ENCODE data around the gene CACNB4. TPM values are rescaled to one million over a fixed set of nuclear protein-coding genes. Genes with fewer than 3 reads are reported as not detected.

Gene CACNB4
- total and polyA plus RNA-seq, 9 of the 15 experiments (the other 6 are each of a cell fraction or from before 2014, with no cell fraction given), result 0.01 to 0.20 (median 0.04) TPM; not detected in 1

DNA sequence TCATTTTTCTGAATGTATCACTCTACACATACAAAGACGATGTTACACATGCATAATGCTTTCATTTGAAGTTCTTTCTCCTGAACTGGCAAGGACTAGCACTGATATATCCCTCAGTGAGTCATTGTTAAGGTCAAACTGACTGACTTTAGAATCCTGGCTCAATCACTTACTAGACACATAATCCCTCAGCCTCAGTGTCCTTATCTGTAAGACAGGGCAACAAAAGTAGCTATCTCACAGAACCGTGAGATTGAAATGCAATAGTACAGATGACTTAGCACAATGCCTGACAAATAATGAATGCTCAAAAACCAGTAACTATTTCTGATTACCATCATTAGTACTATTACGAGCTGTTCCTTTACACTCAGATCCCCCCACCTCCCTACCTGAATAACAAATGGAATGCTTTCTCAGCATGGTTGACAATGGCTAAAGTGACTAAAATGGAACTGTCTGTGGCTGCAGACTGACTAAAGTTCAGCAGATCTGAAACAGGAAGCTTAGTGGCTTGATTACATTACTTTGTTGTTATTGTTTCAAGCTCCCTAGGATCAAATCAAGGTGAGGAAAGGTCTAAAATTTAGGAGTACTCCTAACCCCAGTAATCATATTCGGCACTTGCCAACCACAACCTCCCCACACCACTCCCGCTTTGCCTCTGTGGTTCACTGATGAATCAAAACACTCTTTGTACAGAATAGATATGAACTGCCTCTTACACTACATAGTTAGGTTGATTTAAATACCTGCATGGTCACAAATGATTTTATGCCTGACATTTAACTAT, 35.8 kb upstream of the CACNB4 start (continued):
- TF ChIP-seq PHB2 (IDR thresholded peaks at IDR 0.05; ENCODE audit: low read depth) (0 out of 2 replicates have a peak, but pooled peaks have one; percentile 39), EP400 (IDR thresholded peaks at IDR 0.05) (no peak), BCOR (IDR thresholded peaks at IDR 0.05) (peak; percentile 38; the same call in 1 of the 2 replicates), NFE2L1 (tag; IDR thresholded peaks at IDR 0.05; ENCODE audit: borderline replicate concordance, low read depth) (peak; percentile 30; the same call in 1 of the 2 replicates), HLTF (IDR thresholded peaks at IDR 0.05) (no peak), ZNF316 (IDR thresholded peaks at IDR 0.05) (peak; percentile 74), ZNF134 (CRISPR knock-in tag; conservative IDR thresholded peaks at IDR 0.05) (no peak), EP300 (IDR thresholded peaks at IDR 0.05; ENCODE audit: low read length) (peak; percentile 43), HOXB6 (CRISPR knock-in tag; IDR thresholded peaks at IDR 0.05; ENCODE audit: borderline replicate concordance) (no peak), ZNF143 (CRISPR knock-in tag; IDR thresholded peaks at IDR 0.05) (no peak), HMG20A (CRISPR knock-in tag; conservative IDR thresholded peaks at IDR 0.05) (peak; percentile 93), SMAD4 (CRISPR knock-in tag; conservative IDR thresholded peaks at IDR 0.05) (0 out of 2 replicates have a peak, but pooled peaks have one; percentile 40), NFIC (IDR thresholded peaks at IDR 0.05) (peak; percentile 61), TRIM24 (IDR thresholded peaks at IDR 0.05) (peak; percentile 42 to 71), ZNF431 (CRISPR knock-in tag; IDR thresholded peaks at IDR 0.05) (no peak), ZNF766 (CRISPR knock-in tag; conservative IDR thresholded peaks at IDR 0.05) (no peak), ARNT (IDR thresholded peaks at IDR 0.05) (peak in 1 of 2 experiments; percentile 31; a peak in 1 of 4 replicates), ZNF324 (CRISPR knock-in tag; IDR thresholded peaks at IDR 0.05) (no peak)
- TF ChIP-seq, protein P1, sequence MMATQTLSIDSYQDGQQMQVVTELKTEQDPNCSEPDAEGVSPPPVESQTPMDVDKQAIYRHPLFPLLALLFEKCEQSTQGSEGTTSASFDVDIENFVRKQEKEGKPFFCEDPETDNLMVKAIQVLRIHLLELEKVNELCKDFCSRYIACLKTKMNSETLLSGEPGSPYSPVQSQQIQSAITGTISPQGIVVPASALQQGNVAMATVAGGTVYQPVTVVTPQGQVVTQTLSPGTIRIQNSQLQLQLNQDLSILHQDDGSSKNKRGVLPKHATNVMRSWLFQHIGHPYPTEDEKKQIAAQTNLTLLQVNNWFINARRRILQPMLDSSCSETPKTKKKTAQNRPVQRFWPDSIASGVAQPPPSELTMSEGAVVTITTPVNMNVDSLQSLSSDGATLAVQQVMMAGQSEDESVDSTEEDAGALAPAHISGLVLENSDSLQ (IDR thresholded peaks at IDR 0.05), result peak; percentile 38; the same call in 1 of the 2 replicates
- TF ChIP-seq, protein P2, sequence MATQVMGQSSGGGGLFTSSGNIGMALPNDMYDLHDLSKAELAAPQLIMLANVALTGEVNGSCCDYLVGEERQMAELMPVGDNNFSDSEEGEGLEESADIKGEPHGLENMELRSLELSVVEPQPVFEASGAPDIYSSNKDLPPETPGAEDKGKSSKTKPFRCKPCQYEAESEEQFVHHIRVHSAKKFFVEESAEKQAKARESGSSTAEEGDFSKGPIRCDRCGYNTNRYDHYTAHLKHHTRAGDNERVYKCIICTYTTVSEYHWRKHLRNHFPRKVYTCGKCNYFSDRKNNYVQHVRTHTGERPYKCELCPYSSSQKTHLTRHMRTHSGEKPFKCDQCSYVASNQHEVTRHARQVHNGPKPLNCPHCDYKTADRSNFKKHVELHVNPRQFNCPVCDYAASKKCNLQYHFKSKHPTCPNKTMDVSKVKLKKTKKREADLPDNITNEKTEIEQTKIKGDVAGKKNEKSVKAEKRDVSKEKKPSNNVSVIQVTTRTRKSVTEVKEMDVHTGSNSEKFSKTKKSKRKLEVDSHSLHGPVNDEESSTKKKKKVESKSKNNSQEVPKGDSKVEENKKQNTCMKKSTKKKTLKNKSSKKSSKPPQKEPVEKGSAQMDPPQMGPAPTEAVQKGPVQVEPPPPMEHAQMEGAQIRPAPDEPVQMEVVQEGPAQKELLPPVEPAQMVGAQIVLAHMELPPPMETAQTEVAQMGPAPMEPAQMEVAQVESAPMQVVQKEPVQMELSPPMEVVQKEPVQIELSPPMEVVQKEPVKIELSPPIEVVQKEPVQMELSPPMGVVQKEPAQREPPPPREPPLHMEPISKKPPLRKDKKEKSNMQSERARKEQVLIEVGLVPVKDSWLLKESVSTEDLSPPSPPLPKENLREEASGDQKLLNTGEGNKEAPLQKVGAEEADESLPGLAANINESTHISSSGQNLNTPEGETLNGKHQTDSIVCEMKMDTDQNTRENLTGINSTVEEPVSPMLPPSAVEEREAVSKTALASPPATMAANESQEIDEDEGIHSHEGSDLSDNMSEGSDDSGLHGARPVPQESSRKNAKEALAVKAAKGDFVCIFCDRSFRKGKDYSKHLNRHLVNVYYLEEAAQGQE (IDR thresholded peaks at IDR 0.05; ENCODE audit: borderline replicate concordance), result peak; percentile 8; the same call in 1 of the 2 replicates
- TF ChIP-seq, protein P2 (CRISPR knock-in tag; IDR thresholded peaks at IDR 0.05; ENCODE audit: low read depth), result no peak

Data from K562 (cell line).